Peyer's patch (tissue), 4 donors: ENCODE results near the gene KRTAP21-1. TPM values are rescaled to one million over a fixed set of nuclear protein-coding genes. Genes with fewer than 3 reads are reported as not detected.
"Not testable (repeated sequence)": the region's sequence is repeated elsewhere in the genome, so short reads cannot be mapped to it uniquely, and the experiment has no call there.

Experiments
- DNase-seq, 3 donors: peaks; one replicate each; pipeline ENCODE4 v3.0.0-alpha.2; 2017 to 2019
- H3K27ac ChIP-seq, 4 donors: fragments of 200-600 bp; sonication (generic); one replicate each; pipeline ENCODE4 v1.5.1; 2016 to 2019
- H3K27me3 ChIP-seq, 2 donors: fragments of 200-600 bp; sonication (generic); one replicate each; pipeline ENCODE4 v1.5.1; 2019
- H3K36me3 ChIP-seq, 3 donors: fragments of 200-600 bp; sonication (generic); one replicate each; pipeline ENCODE4 v1.5.1; 2016 to 2019
- H3K4me1 ChIP-seq, 4 donors: fragments of 200-600 bp; sonication (generic); one replicate each; pipeline ENCODE4 v1.5.1; 2016 to 2019
- H3K4me3 ChIP-seq, 4 donors: fragments of 200-600 bp; sonication (generic); 1 replicate in 3 of 4; 2 replicates in 1 of 4; pipeline ENCODE4 v1.5.1; 2016 to 2019; ENCODE audit warnings: mild to moderate bottlenecking in 1 of 4
- H3K9me3 ChIP-seq, 4 donors: fragments of 200-600 bp; sonication (generic); one replicate each; pipeline ENCODE4 v1.5.1; 2016 to 2019; ENCODE audit warnings: mild to moderate bottlenecking in 1 of 4
- CTCF ChIP-seq, 6 experiments: fragments of 450-650 bp in 4 of 6; fragments of 200-600 bp in 2 of 6; sonication (generic) in 1 of 6; IDR thresholded peaks; one replicate each; pipeline ENCODE4 v1.5.1; 2017 to 2019; ENCODE audit warnings: antibody characterized with exemption in 6 of 6, mild to moderate bottlenecking in 3 of 6, moderate library complexity in 1 of 6
- POLR2A ChIP-seq, 2 donors: fragments of 450-650 bp; IDR thresholded peaks; one replicate each; pipeline ENCODE4 v1.5.1; 2017; ENCODE audit warnings: antibody characterized with exemption in 2 of 2, mild to moderate bottlenecking in 2 of 2, moderate library complexity in 2 of 2
- total RNA-seq, 4 donors: library from RNA; depleted of rRNA; stranded (reverse); fragments of >200 nt; gene quantifications; one replicate each; pipeline ENCODE4 v1.1.0, GENCODE V29; 2016

Gene KRTAP21-1
- total RNA-seq = not detected

GRCh38 chr21:30755328-30755727 lies at the start of gene KRTAP21-1:
Gene KRTAP21-1, minus strand, starts transcription at chr21:30755428. Its CDS starts 50 bp downstream, at chr21:30755378.
- H3K4me3 ChIP-seq, H3K27me3 ChIP-seq, H3K27ac ChIP-seq, H3K36me3 ChIP-seq, DNase-seq, H3K9me3 ChIP-seq, H3K4me1 ChIP-seq: not testable (repeated sequence)

GRCh38 chr21:30800605-30801004 lies 45.4 kb upstream of the KRTAP21-1 start:
- H3K27ac ChIP-seq = no peak overlapping the region
- H3K4me1 ChIP-seq = no peaks in the 10 kb centered on the region
- no peaks in the 10 kb centered on the region for H3K27me3 ChIP-seq
- no peak overlapping the region for H3K4me3 ChIP-seq
- no peak for TF ChIP-seq CTCF (IDR thresholded peaks at IDR 0.05)
- TF ChIP-seq POLR2A (IDR thresholded peaks at IDR 0.05) = no peak
- peaks cover 0 to 3% (median 0%) of the 10 kb centered on the region in 4 donors for H3K9me3 ChIP-seq
- DNase-seq = no peak
- H3K36me3 ChIP-seq = no peaks in the 10 kb centered on the region

- no peak overlapping the region for H3K27ac ChIP-seq
- H3K36me3 ChIP-seq = no peaks in the 10 kb centered on the region
- DNase-seq = no peak
- peaks cover 0 to 1% (median 0%) of the 10 kb centered on the region in 4 donors for H3K9me3 ChIP-seq
- TF ChIP-seq CTCF (IDR thresholded peaks at IDR 0.05) (no peak), POLR2A (IDR thresholded peaks at IDR 0.05) (no peak)
- no peak overlapping the region for H3K4me3 ChIP-seq
- H3K4me1 ChIP-seq = no peaks in the 10 kb centered on the region
- H3K27me3 ChIP-seq = no peaks in the 10 kb centered on the region
Observed at GRCh38 chr21:30793581-30794314, 38.5 kb upstream of the KRTAP21-1 start.

- Histone ChIP-seq H3K4me3 (no peak overlapping the region), H3K9me3 (no peaks in the 10 kb centered on the region), H3K4me1 (no peaks in the 10 kb centered on the region), H3K27me3 (no peaks in the 10 kb centered on the region), H3K36me3 (no peaks in the 10 kb centered on the region), H3K27ac (no peak overlapping the region)
- no peak for DNase-seq
- TF ChIP-seq POLR2A (IDR thresholded peaks at IDR 0.05) = no peak
- no peak for TF ChIP-seq CTCF (IDR thresholded peaks at IDR 0.05)
Observed at GRCh38 chr21:30779249-30779648, 24.0 kb upstream of the KRTAP21-1 start.

- Histone ChIP-seq H3K27ac (no peak overlapping the region), H3K4me1 (no peaks in the 10 kb centered on the region), H3K27me3 (no peaks in the 10 kb centered on the region), H3K4me3 (no peak overlapping the region), H3K9me3 (no peaks in the 10 kb centered on the region), H3K36me3 (no peaks in the 10 kb centered on the region)
- TF ChIP-seq POLR2A (IDR thresholded peaks at IDR 0.05) = no peak
- DNase-seq = no peak
Observed at GRCh38 chr21:30769724-30770431, 14.7 kb upstream of the KRTAP21-1 start.

- H3K9me3 ChIP-seq = no peaks in the 10 kb centered on the region
- TF ChIP-seq CTCF (IDR thresholded peaks at IDR 0.05) (no peak), POLR2A (IDR thresholded peaks at IDR 0.05) (no peak)
- no peak overlapping the region for H3K27ac ChIP-seq
- no peak overlapping the region for H3K4me3 ChIP-seq
- no peak for DNase-seq
- no peaks in the 10 kb centered on the region for H3K36me3 ChIP-seq
- no peaks in the 10 kb centered on the region for H3K4me1 ChIP-seq
- no peaks in the 10 kb centered on the region for H3K27me3 ChIP-seq
Observed at GRCh38 chr21:30760776-30761175, 5.5 kb upstream of the KRTAP21-1 start.
